ENCODE data around the gene SGPP2. TPM values are rescaled to one million over a fixed set of nuclear protein-coding genes. Genes with fewer than 3 reads are reported as not detected.

SGPP2 gene, protein sequence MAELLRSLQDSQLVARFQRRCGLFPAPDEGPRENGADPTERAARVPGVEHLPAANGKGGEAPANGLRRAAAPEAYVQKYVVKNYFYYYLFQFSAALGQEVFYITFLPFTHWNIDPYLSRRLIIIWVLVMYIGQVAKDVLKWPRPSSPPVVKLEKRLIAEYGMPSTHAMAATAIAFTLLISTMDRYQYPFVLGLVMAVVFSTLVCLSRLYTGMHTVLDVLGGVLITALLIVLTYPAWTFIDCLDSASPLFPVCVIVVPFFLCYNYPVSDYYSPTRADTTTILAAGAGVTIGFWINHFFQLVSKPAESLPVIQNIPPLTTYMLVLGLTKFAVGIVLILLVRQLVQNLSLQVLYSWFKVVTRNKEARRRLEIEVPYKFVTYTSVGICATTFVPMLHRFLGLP
- total RNA-seq, result 0.08 TPM in 2 replicates

DNA sequence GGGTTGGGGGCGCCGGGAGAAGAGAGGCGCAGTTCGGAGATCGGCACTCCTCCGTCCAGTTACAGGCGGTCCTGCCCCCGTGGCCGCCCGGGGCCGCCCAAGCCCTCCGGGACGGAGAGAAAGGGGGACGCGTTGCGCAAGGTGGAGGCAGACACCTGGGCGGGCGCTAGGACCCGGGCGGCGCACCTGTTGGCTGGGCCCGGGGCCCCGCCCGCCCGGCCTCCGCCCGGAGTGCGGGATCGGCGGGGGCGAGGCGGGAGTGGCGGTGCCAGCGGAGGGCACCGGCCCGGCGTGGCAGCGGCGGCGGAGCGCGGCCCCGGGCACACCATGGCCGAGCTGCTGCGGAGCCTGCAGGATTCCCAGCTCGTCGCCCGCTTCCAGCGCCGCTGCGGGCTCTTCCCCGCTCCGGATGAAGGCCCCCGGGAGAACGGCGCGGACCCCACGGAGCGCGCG is at the start of gene SGPP2:
TSS of gene SGPP2 (plus strand) at position 268 of the 453 bp plus-strand sequence. CDS start at position 328, 60 bp downstream.

Other genes starting within 250 kb of the SGPP2 start
- gene PAX3, start 125.5 kb upstream of the SGPP2 start, total RNA-seq, result not detected in 2 replicates
- gene FARSB, start 231.5 kb downstream of the SGPP2 start, total RNA-seq, result 26.7 and 43.1 TPM in 2 replicates
- gene MOGAT1, start 247.1 kb downstream of the SGPP2 start, total RNA-seq, result not detected in 2 replicates